ENCODE data around the gene BLTP2. TPM values are rescaled to one million over a fixed set of nuclear protein-coding genes. Genes with fewer than 3 reads are reported as not detected.

The BLTP2 gene
- polyA plus RNA-seq, 3 donors: 46.8 to 69.2 (median 53.2) TPM

DNA sequence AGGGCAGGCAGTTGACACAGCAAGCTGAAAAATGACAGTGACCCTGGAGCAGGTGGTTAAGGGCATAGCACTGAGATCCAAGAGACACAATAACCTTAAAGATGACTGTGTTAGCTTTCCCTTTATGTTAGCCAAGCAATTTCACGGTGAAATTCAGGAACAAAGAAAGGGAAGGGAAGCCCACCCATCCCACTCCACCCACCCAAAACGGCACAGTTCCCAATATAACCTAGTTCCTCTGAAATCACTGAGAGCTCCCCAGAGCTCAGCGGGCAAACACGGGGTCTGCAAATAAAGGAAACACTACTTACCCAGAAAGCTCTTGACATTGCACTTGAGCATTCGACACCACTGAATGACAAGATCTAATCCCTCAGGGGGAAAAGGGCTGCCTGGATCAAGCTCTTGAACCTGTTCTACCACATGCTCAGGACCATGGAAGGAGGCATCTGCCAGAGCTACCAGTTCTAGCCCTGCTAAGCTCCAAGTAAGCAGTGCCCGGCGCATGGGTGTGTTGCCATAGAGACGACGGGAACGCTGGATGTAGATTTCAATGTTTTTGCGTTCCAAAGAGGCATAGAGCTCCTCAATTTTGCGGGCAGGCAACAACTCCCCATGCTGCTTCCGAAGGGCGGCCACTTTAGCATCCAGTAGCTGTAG, 10.6 kb downstream of the BLTP2 start:
- H3K27ac ChIP-seq (ENCODE audit: low read depth in 1 of 2, low read length in 2 of 2): peak overlapping the region in 1 of 2 donors; percentile 20
- Mint-ChIP-seq H3K4me3 (no peak overlapping the region), H3K27ac (no peak overlapping the region), H3K4me1 (peaks cover 6% of the 10 kb centered on the region), H3K27me3 (ENCODE audit: low read depth in 3 of 3) (no peaks in the 10 kb centered on the region), H3K9me3 (no peaks in the 10 kb centered on the region), H3K36me3 (peaks cover 95 to 100% of the 10 kb centered on the region in 2 donors)
- DNase-seq: no peak
- no peaks in the 10 kb centered on the region for H3K27me3 ChIP-seq (ENCODE audit: control insufficient read depth in 2 of 2, insufficient read depth in 2 of 2, low read length in 2 of 2)
- H3K4me1 ChIP-seq (ENCODE audit: control insufficient read depth in 1 of 2, insufficient read depth in 2 of 2, low read length in 2 of 2): no peaks in the 10 kb centered on the region
- peaks cover 65% of the 10 kb centered on the region for H3K79me2 ChIP-seq (ENCODE audit: insufficient read depth, low read length)
- H3K4me3 ChIP-seq (replicated peaks in 1 of 3; ENCODE audit: low read depth in 2 of 3, low read length in 3 of 3): no peak overlapping the region
- H3K36me3 ChIP-seq (replicated peaks in 1 of 2; ENCODE audit: control insufficient read depth in 1 of 2, insufficient read depth in 2 of 2, low read length in 2 of 2): peaks cover 96 to 100% of the 10 kb centered on the region in 2 donors
- H3K9ac ChIP-seq (ENCODE audit: insufficient read depth, low read length, poor library complexity, severe bottlenecking): no peak overlapping the region
- no peak overlapping the region for H3K4me2 ChIP-seq (replicated peaks; ENCODE audit: extremely low read depth, low read length, poor library complexity, severe bottlenecking)
- H3K9me3 ChIP-seq (replicated peaks in 1 of 2; ENCODE audit: control insufficient read depth in 1 of 2, insufficient read depth in 1 of 2, low read length in 2 of 2): no peaks in the 10 kb centered on the region
- H4K20me1 ChIP-seq (ENCODE audit: insufficient read depth, low read length): peaks cover 88% of the 10 kb centered on the region
- no peak for TF ChIP-seq CTCF (IDR thresholded peaks at IDR 0.05)
- 94% methylated on average over 12 of the region's 14 CpGs for WGBS (ENCODE audit: insufficient coverage)
- intact Hi-C loops (cut with micrococcal nuclease): no loop called here
- H2AFZ ChIP-seq (ENCODE audit: insufficient read depth, low read depth, low read length, poor library complexity, severe bottlenecking): no peak overlapping the region

- Histone ChIP-seq H3K4me1 (ENCODE audit: control insufficient read depth in 1 of 2, insufficient read depth in 2 of 2, low read length in 2 of 2) (no peaks in the 10 kb centered on the region), H3K27ac (ENCODE audit: low read depth in 1 of 2, low read length in 2 of 2) (no peak overlapping the region), H4K20me1 (ENCODE audit: insufficient read depth, low read length) (peaks cover 71% of the 10 kb centered on the region), H3K4me3 (replicated peaks in 1 of 3; ENCODE audit: low read depth in 2 of 3, low read length in 3 of 3) (no peak overlapping the region), H3K79me2 (ENCODE audit: insufficient read depth, low read length) (no peaks in the 10 kb centered on the region), H3K9me3 (replicated peaks in 1 of 2; ENCODE audit: control insufficient read depth in 1 of 2, insufficient read depth in 1 of 2, low read length in 2 of 2) (no peaks in the 10 kb centered on the region), H2AFZ (ENCODE audit: insufficient read depth, low read depth, low read length, poor library complexity, severe bottlenecking) (no peak overlapping the region), H3K27me3 (ENCODE audit: control insufficient read depth in 2 of 2, insufficient read depth in 2 of 2, low read length in 2 of 2) (no peaks in the 10 kb centered on the region), H3K9ac (ENCODE audit: insufficient read depth, low read length, poor library complexity, severe bottlenecking) (no peak overlapping the region), H3K36me3 (replicated peaks in 1 of 2; ENCODE audit: control insufficient read depth in 1 of 2, insufficient read depth in 2 of 2, low read length in 2 of 2) (peaks cover 86 to 94% of the 10 kb centered on the region in 2 donors), H3K4me2 (replicated peaks; ENCODE audit: extremely low read depth, low read length, poor library complexity, severe bottlenecking) (no peak overlapping the region)
- H3K9me3 Mint-ChIP-seq: no peaks in the 10 kb centered on the region
- 90% methylated on average over 3 of the region's 4 CpGs for WGBS (ENCODE audit: insufficient coverage)
- no peak for TF ChIP-seq CTCF (IDR thresholded peaks at IDR 0.05)
- H3K4me3 Mint-ChIP-seq: no peak overlapping the region
- H3K27me3 Mint-ChIP-seq (ENCODE audit: low read depth in 3 of 3): no peaks in the 10 kb centered on the region
- no peak overlapping the region for H3K27ac Mint-ChIP-seq
- intact Hi-C loops (cut with micrococcal nuclease): no loop called here
- no peak for DNase-seq
- H3K36me3 Mint-ChIP-seq: peaks cover 80 to 93% of the 10 kb centered on the region in 2 donors
- H3K4me1 Mint-ChIP-seq: no peaks in the 10 kb centered on the region
Measured at GRCh38 chr17:28626818-28627217, 18.1 kb downstream of the BLTP2 start.
